Measurements from ENCODE around the gene IZUMO4.

IZUMO4 gene

DNA sequence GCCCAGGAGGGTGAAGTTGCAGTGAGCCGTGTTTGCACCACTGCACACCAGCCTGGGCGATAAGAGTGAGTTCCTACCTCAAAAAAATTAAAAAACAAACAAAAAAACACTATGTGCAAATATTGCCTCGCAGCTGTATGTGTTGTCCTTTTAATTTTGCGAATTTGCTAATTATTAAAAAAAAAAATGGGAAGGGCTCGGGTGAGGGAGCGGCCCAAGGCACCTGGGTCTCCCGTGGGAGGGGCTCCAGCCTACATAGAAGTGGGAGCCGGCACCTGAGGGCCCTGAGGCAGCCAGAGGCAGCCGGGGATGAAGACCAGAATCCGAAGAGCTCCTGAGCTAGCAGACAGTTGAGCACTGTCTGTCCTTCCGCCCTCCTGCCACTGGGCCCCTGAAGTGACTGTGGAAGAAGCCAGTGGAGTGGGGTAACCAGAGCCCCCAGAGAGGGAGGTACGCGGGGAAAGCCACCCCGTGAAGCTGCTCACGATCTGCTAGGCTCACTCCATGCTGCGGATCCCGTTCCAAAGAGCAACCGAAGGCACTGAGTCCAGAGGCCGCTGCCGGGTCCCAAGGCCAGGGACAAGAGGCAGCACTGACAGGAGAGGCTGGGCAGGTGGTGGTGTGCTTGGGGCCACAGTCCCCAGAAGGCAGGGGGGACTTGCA lies 6.5 kb downstream of the IZUMO4 start:
- H3K27me3 Mint-ChIP-seq (ENCODE audit: low read depth), result no peaks in the 10 kb centered on the region
- no peak overlapping the region for H3K27ac Mint-ChIP-seq
- no peak overlapping the region for H3K4me3 Mint-ChIP-seq
- H3K36me3 Mint-ChIP-seq (ENCODE audit: low read depth), result peaks cover 50% of the 10 kb centered on the region
- peaks cover 22% of the 10 kb centered on the region for H3K9me3 Mint-ChIP-seq
- no peaks in the 10 kb centered on the region for H3K4me1 Mint-ChIP-seq (ENCODE audit: low read depth)

DNA sequence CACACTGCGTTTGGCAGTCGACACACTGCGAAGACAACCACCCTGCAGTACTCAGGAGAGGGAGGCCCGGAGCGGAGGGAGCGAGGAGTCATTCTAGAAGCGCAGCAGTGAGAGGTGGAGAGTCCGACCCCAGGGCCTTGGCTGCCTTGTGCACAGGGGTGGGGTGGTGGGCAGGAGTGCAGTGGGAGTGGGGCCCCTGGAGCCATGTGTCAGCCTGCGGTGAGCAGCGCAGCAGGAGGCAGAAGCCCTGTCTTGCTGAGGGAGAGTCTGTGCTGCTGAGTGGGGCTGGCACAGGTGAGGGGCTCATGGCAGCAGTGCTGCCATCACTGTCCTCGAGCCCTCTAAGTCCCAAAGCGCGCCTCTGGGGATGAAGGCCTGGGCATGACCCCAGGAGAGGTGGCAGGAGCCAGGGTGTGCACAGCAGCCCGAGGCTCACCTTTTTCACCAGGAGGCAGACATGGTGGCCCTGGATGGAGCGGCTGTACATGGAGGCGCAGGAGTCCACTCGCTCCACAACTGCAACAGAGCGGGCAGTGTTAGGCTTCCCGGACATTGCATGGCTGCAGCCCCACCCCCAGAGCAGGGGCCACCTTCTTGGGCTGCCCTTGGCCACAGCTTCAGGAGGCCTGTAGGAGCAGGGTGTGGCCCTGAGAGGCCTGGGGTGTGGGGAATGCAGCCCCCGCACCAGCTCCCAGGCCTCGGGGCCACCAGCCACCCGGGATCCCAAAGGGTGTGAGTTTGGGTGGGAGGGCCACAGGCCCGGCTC lies 11.7 kb downstream of the IZUMO4 start:
- Mint-ChIP-seq H3K27me3 (ENCODE audit: low read depth) (no peaks in the 10 kb centered on the region), H3K27ac (no peak overlapping the region), H3K36me3 (ENCODE audit: low read depth) (peaks cover 47% of the 10 kb centered on the region), H3K9me3 (peaks cover 22% of the 10 kb centered on the region), H3K4me3 (no peak overlapping the region), H3K4me1 (ENCODE audit: low read depth) (no peaks in the 10 kb centered on the region)

DNA sequence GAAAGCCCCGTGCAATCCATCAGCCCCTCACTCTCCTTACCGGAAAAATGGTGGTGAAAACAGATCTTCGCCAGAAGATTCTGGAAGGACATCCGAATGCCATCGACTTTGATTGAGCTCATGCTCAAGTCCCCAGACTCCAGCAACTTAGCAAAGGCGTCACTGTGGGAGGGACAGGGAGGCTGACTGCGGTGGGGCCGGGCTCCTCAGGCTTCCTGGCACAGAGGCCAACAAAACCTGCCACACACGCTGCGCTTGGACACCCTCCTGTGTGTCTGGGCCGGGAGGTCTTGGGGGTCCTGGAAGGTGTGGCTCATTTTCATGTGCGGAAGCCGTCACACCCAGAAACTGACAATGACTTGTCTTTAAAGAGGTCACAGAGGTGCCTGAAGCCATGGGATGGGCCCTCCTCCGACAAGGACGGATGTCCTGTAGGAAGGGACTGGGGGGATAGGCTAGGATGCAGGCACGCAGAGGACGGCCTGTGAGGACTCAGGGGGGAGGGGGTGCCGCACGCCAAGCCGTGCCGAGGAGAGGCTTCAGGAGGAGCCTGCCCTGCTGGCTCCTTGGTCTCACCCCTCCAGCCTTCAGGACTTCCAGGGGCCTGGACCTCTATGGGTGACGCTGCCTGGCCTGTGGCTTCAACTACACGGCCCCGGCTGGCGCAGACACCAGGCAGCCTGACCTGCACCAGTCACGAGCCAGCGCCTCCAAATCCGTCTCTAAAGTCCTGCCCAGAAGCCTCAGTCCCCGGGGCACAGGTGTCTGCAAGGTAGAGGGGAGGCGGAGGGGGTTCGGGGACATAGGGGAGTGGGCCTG lies 12.5 kb downstream of the IZUMO4 start:
- no peaks in the 10 kb centered on the region for H3K27me3 Mint-ChIP-seq (ENCODE audit: low read depth)
- H3K4me1 Mint-ChIP-seq (ENCODE audit: low read depth), result no peaks in the 10 kb centered on the region
- no peak overlapping the region for H3K4me3 Mint-ChIP-seq
- H3K27ac Mint-ChIP-seq, result no peak overlapping the region
- H3K36me3 Mint-ChIP-seq (ENCODE audit: low read depth), result peaks cover 44% of the 10 kb centered on the region
- peaks cover 16% of the 10 kb centered on the region for H3K9me3 Mint-ChIP-seq

DNA sequence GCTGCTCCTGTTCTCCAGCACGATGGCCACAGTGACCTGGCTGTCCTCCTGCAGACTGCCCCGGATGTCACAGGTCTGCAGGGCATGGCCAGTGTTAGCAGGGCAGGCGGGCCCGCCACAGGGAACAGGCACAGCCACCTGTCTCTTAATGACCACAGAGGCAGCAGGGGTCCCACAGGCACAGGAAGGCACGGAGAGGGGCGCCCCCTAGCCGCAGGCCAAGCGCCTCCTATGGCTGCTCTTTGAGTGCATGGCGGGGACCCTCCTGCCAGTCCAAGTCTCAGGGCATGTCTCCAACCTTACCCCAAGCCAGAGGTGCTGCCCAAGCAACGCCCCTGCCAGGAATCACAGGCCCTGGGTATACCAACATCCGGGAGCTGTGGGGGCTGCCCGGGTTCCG lies 14.1 kb downstream of the IZUMO4 start:
- no peaks in the 10 kb centered on the region for H3K27me3 Mint-ChIP-seq (ENCODE audit: low read depth)
- peaks cover 34% of the 10 kb centered on the region for H3K36me3 Mint-ChIP-seq (ENCODE audit: low read depth)
- H3K27ac Mint-ChIP-seq, result no peak overlapping the region
- no peak overlapping the region for H3K4me3 Mint-ChIP-seq
- H3K9me3 Mint-ChIP-seq, result peaks cover 6% of the 10 kb centered on the region
- H3K4me1 Mint-ChIP-seq (ENCODE audit: low read depth), result no peaks in the 10 kb centered on the region

DNA sequence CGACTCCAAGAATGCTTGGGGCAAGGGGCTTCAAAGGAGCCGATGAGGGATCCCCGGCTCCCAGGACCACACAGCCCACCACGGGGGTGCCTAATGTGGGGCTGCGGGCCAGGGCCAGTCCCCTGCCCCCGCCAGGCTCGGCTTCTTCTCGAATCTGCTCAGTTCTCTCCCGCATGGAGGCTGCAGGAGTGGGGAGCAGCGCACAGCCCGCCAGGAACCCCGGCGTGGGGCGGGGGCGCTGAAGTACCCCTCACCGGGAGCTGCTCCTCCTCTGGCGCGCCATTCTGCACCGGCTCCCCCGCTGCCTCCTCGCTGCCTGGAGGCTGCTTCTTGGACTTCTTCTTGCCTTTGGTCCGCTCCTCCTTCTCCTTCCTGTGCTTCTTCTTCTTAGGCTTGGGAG lies 14.7 kb downstream of the IZUMO4 start:
- Mint-ChIP-seq H3K36me3 (ENCODE audit: low read depth) (peaks cover 28% of the 10 kb centered on the region), H3K27me3 (ENCODE audit: low read depth) (no peaks in the 10 kb centered on the region), H3K9me3 (peaks cover under 1% of the 10 kb centered on the region), H3K4me1 (ENCODE audit: low read depth) (no peaks in the 10 kb centered on the region), H3K27ac (no peak overlapping the region), H3K4me3 (no peak overlapping the region)

DNA sequence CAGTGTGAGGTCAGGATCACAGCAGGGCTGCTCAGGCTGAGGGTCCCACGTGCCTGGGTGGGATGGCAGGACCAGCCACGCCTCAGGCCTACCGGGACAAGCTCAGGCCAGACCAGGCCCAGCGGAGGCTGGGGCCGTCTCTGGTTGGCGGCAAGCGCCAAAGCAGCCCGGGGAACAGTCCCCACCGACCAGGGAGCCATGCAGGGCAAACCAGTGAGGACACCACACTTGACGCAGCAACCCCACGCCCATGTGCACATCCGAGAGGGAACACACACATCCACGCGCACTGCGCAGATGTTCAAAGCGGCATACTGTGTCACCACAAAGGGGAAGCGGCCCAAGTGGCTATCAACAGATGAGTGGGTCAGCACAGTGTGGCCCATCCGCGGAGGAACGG lies 15.2 kb downstream of the IZUMO4 start:
- Mint-ChIP-seq H3K36me3 (ENCODE audit: low read depth) (peaks cover 24% of the 10 kb centered on the region), H3K27me3 (ENCODE audit: low read depth) (no peaks in the 10 kb centered on the region), H3K4me1 (ENCODE audit: low read depth) (no peaks in the 10 kb centered on the region), H3K4me3 (no peak overlapping the region), H3K9me3 (no peaks in the 10 kb centered on the region), H3K27ac (no peak overlapping the region)

DNA sequence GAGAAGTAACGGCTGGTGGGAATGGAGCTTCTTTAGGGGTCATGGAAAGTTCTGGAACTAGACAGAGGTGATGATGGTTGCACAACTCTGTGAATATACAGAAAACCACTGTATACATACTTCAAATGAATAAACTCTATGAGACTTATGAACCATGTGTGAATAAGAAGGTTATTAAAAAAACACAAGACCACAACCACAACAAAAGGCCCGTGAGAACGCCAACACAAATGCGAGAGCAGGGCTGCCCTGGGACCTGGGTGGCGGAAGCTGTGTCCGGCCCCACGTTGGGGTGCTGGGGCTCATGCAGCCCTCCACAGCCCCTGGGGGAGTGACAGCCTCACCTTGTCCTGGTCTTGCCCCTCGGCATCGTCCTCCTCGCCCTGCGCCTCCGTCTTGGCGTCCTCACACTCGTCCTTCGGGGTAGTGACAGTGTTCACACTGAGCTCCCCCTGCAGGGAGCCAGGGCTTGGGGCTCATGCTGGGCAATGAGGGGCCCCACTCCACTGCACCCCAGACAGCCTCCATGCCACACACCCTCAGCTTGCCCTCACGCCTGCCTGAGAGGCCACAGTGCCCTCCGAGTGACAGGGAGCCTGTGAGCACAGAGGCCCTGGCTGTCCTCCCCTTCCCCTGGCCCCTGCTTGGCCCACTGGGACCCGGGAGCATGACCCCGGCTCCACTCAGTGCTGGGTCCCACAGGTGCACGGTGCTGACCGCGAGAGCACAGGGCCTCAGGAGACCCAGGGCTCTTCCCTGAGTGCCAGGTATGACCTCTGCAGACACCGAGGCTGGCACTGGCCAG lies 16.0 kb downstream of the IZUMO4 start:
- Mint-ChIP-seq H3K36me3 (ENCODE audit: low read depth) (peaks cover 21% of the 10 kb centered on the region), H3K4me3 (no peak overlapping the region), H3K4me1 (ENCODE audit: low read depth) (no peaks in the 10 kb centered on the region), H3K27me3 (ENCODE audit: low read depth) (no peaks in the 10 kb centered on the region), H3K9me3 (no peaks in the 10 kb centered on the region), H3K27ac (no peak overlapping the region)

DNA sequence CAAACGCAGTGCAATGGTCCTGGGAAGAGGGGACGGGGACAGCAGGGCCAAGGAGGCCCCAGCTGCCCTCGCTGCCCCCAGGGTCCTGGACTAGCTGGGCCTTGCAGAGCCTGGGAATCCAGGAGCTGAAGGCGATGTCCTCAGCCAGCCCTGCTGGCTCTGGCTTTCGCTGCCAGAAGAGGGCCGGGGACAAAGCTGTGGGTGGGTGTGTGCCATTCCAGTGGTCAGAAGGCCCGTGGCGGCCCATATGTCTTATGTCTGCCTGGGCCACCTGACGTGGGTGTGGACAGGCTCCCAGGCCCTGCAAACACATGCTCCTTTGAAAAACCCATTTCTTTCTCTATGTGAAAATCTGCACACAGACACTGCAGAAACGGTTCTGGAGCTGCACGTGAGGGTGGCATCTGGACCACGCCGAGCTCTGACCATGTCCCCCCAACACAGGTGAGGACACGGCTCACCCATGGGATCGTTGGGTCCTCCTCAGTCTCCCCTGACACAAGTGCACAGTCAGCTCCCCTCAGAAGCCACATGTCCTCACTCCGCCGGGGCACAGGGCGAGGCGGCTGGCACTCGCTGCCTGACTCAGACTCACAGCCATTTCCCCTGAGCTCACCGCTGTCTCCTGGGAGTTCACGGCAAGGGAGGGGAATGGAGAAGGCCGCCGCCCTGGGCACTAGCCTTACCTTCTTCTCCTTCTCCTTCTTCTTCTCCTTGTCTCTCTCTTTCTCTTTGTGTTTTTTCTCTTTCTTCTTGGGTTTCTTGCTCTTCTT lies 16.9 kb downstream of the IZUMO4 start:
- Mint-ChIP-seq H3K27me3 (ENCODE audit: low read depth) (no peaks in the 10 kb centered on the region), H3K36me3 (ENCODE audit: low read depth) (peaks cover 24% of the 10 kb centered on the region), H3K9me3 (no peaks in the 10 kb centered on the region), H3K4me1 (ENCODE audit: low read depth) (no peaks in the 10 kb centered on the region), H3K4me3 (no peak overlapping the region), H3K27ac (peak overlapping the region; percentile 41)

DNA sequence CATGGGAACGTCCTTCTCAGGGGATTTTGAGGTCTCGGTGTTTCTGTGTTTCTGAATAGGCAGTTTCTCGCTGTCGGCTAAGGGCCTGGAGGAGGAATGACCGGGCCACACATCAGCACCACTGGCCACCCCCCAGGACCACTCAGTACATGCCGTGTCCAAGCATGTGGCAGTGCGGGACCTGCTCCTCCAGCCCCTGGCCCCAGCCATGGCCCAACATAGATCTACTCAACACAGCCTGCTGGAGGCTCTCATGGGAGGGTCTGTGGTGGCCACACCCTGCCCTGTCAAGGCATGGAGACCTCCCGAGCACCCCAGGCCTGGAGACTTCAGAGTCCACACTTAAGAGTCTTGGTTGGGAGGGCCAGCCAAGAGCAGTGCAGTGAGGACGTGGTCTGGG lies 17.5 kb downstream of the IZUMO4 start:
- peaks cover 24% of the 10 kb centered on the region for H3K36me3 Mint-ChIP-seq (ENCODE audit: low read depth)
- H3K27me3 Mint-ChIP-seq (ENCODE audit: low read depth), result no peaks in the 10 kb centered on the region
- H3K27ac Mint-ChIP-seq, result peak overlapping the region; percentile 41
- H3K9me3 Mint-ChIP-seq, result no peaks in the 10 kb centered on the region
- no peaks in the 10 kb centered on the region for H3K4me1 Mint-ChIP-seq (ENCODE audit: low read depth)
- no peak overlapping the region for H3K4me3 Mint-ChIP-seq

DNA sequence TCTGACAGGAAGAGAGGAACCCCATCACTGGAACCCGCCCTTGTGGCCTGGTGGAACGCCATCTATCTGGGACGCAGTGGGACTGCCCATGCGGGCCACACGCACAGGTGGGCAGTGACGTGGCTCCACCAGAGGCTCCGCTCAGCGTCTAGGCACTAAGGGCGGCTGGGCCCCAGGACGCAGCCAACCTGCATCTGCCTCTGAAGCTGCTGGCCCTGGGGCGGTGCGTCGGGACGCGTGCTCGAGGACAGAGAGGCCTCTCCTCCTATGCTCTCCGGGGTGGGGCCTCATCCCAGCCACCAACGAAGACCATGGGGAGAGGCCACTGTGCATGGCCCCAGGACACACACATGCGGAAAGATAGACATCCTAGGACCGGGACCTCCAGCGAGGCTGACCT lies 18.1 kb downstream of the IZUMO4 start:
- H3K4me1 Mint-ChIP-seq (ENCODE audit: low read depth), result no peaks in the 10 kb centered on the region
- H3K36me3 Mint-ChIP-seq (ENCODE audit: low read depth), result peaks cover 24% of the 10 kb centered on the region
- H3K9me3 Mint-ChIP-seq, result no peaks in the 10 kb centered on the region
- H3K27me3 Mint-ChIP-seq (ENCODE audit: low read depth), result no peaks in the 10 kb centered on the region
- no peak overlapping the region for H3K4me3 Mint-ChIP-seq
- no peak overlapping the region for H3K27ac Mint-ChIP-seq

DNA sequence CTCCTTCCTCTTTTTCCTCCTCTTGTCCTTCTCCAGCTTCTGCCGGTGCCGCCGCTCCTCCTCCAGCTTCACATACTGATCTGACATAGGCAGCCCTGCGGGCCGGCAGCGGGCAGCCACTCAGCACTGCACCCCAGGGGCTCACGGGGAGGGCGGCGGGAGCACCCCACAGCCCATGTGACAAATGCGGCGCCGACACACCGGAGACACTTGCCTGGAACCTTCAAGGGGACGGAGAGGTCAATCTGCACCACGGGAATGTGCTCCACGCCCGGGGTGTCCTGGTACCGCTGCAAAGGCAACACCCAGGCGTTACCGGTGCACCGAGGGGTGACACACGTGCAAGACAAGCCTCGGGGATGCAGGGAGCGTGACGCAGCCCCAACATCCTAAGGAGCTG lies 18.6 kb downstream of the IZUMO4 start:
- peaks cover 24% of the 10 kb centered on the region for H3K36me3 Mint-ChIP-seq (ENCODE audit: low read depth)
- H3K27ac Mint-ChIP-seq, result no peak overlapping the region
- H3K27me3 Mint-ChIP-seq (ENCODE audit: low read depth), result no peaks in the 10 kb centered on the region
- no peaks in the 10 kb centered on the region for H3K4me1 Mint-ChIP-seq (ENCODE audit: low read depth)
- no peak overlapping the region for H3K4me3 Mint-ChIP-seq
- H3K9me3 Mint-ChIP-seq, result no peaks in the 10 kb centered on the region

DNA sequence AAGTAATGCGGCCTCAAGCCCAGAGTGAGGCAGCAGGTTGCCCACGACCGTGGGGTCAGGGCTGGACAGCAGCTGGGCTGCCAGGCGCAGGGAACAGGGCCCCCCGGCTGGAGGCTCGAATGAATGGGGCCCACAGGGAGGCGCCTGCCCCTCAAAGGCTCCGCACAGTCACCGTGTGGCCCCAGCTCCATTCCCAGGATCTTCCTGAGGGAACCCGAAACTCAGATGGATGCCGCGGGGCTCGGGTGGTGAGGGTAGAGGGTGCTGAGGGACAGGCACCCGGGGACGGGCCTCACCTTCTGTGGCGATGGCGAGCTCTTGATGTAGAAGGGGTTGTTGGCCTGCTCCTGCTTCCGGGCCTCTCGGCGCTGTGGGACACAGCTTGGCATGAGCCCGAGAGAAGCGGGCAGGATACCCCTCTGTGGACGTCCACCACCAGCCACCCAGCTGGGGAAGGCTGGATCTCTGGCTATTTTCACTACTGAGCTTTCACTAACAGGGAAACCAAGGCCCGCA lies 19.3 kb downstream of the IZUMO4 start:
- Mint-ChIP-seq H3K9me3 (no peaks in the 10 kb centered on the region), H3K27ac (no peak overlapping the region), H3K36me3 (ENCODE audit: low read depth) (peaks cover 28% of the 10 kb centered on the region), H3K4me1 (ENCODE audit: low read depth) (no peaks in the 10 kb centered on the region), H3K4me3 (no peak overlapping the region), H3K27me3 (ENCODE audit: low read depth) (no peaks in the 10 kb centered on the region)

DNA sequence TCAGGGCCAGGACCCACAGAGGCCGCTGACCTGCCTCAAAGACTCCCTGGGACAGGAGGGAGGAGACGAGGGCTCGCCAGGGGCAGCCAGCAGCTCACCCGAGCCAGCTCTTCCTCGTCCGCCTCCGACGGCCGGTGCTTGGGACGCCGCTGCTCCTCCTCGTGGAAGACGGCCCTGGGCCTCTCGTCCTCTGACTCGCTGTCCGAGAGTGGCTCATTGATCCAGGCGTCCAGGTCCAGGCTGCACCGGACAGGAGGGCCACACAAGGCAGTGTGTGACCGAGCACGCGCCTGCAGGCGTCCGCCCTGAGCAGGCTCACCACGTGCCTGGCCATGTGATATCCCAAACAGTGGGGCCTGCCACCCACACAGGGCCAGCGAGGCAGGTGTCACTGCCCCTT lies 19.8 kb downstream of the IZUMO4 start:
- H3K4me3 Mint-ChIP-seq, result no peak overlapping the region
- H3K27me3 Mint-ChIP-seq (ENCODE audit: low read depth), result no peaks in the 10 kb centered on the region
- no peaks in the 10 kb centered on the region for H3K9me3 Mint-ChIP-seq
- H3K4me1 Mint-ChIP-seq (ENCODE audit: low read depth), result no peaks in the 10 kb centered on the region
- peaks cover 31% of the 10 kb centered on the region for H3K36me3 Mint-ChIP-seq (ENCODE audit: low read depth)
- H3K27ac Mint-ChIP-seq, result no peak overlapping the region

Measured in T-helper 1 cell treated with Interleukin-12 subunit alpha and Interleukin-12 subunit beta and Interleukin-4 antibody, amounts not matched to agents 30 μg/mL and 1 μg/mL, for 36 hours (primary cell).